Activated naive CD4-positive, alpha-beta T cell treated with anti-CD3 and anti-CD28 coated beads, Interleukin-2, amount 10 ng/mL, durations not matched to agents 7 days and 5 days (primary cell): Measurements from ENCODE around the gene AKIP1.
A peak's percentile ranks its signal among the peaks of the same experiment; 100 is the strongest.

ENCODE experiments used
- CTCF ChIA-PET: fragments of 350-600 bp; sonication (Branson Sonifier 250); formaldehyde crosslinking; loops from one replicate; lab custom pipeline; 2021; ENCODE audit warnings: antibody characterized with exemption; lab: Charles Lee
- DNase-seq: peaks from one replicate; pipeline ENCODE4 v3.0.0-alpha.2; 2020
- H3K27ac Mint-ChIP-seq: one replicate; pipeline ENCODE4 v1.8.0; 2021; ENCODE audit warnings: mild to moderate bottlenecking, moderate library complexity, mixed read lengths
- H3K27me3 Mint-ChIP-seq: one replicate; pipeline ENCODE4 v1.8.0; 2021; ENCODE audit warnings: mild to moderate bottlenecking, mixed read lengths
- H3K36me3 Mint-ChIP-seq: one replicate; pipeline ENCODE4 v1.8.0; 2021; ENCODE audit warnings: mixed read lengths
- H3K4me1 Mint-ChIP-seq: one replicate; pipeline ENCODE4 v1.8.0; 2021; ENCODE audit warnings: mixed read lengths
- H3K4me3 Mint-ChIP-seq: one replicate; pipeline ENCODE4 v1.8.0; 2021; ENCODE audit warnings: mild to moderate bottlenecking, moderate library complexity, mixed read lengths
- H3K9me3 Mint-ChIP-seq: one replicate; pipeline ENCODE4 v1.8.0; 2021; ENCODE audit warnings: mixed read lengths

The AKIP1 gene

GRCh38 chr11:8956860-8957259 is 45.9 kb downstream of the AKIP1 start:
- peaks cover 42% of the 10 kb centered on the region for H3K36me3 Mint-ChIP-seq
- H3K4me1 Mint-ChIP-seq, result peaks cover 32% of the 10 kb centered on the region
- no peaks in the 10 kb centered on the region for H3K27me3 Mint-ChIP-seq
- H3K27ac Mint-ChIP-seq, result no peak overlapping the region
- no peak overlapping the region for H3K4me3 Mint-ChIP-seq
- H3K9me3 Mint-ChIP-seq, result no peaks in the 10 kb centered on the region
- DNase-seq, result no peak
- CTCF ChIA-PET, result interaction anchor here (0.7 to 1.8 kb wide), 2 partner anchors 22 to 43 kb away, joined by 3 to 4 read pairs; no protein-coding TSS in a partner anchor

- H3K4me3 Mint-ChIP-seq, result no peak overlapping the region
- H3K27ac Mint-ChIP-seq, result no peak overlapping the region
- DNase-seq, result peak; percentile 30
- no peaks in the 10 kb centered on the region for H3K27me3 Mint-ChIP-seq
- H3K9me3 Mint-ChIP-seq, result no peaks in the 10 kb centered on the region
- CTCF ChIA-PET, result interaction anchor here (0.5 to 3.9 kb wide), 39 partner anchors 8 to 790 kb away, joined by 3 to 65 read pairs (median 4); partner anchors contain the start of gene ASCL3
- peaks cover 28% of the 10 kb centered on the region for H3K36me3 Mint-ChIP-seq
- H3K4me1 Mint-ChIP-seq, result peaks cover 43% of the 10 kb centered on the region
Measured at GRCh38 chr11:8959546-8960166, 48.7 kb downstream of the AKIP1 start.

DNA sequence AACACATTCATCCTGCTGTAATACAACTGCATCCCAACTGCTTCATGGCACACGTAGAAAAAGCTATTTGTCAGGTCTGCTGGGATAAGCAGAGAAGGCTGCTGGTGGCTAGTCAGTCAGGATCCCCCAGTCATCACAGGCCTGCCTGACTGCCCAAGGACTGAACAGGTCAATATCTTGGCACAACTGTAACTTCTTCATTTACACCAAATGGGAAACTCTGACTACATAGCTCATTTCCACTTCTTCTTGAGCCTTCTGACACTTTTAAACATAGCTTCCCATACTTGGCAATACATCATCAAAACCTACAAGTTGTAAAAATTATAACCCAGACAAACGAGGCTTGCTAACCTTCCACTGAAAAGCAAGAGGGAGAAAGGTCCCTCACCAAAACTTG is 50.4 kb downstream of the AKIP1 start:
- Mint-ChIP-seq H3K27ac (no peak overlapping the region), H3K4me3 (no peak overlapping the region), H3K27me3 (no peaks in the 10 kb centered on the region), H3K9me3 (no peaks in the 10 kb centered on the region), H3K36me3 (peaks cover 19% of the 10 kb centered on the region), H3K4me1 (peaks cover 54% of the 10 kb centered on the region)
- no peak for DNase-seq
- CTCF ChIA-PET, result interaction anchor here (1.0 to 3.9 kb wide), 5 partner anchors 12 to 394 kb away, joined by 4 to 65 read pairs (median 8); no protein-coding TSS in a partner anchor

DNA sequence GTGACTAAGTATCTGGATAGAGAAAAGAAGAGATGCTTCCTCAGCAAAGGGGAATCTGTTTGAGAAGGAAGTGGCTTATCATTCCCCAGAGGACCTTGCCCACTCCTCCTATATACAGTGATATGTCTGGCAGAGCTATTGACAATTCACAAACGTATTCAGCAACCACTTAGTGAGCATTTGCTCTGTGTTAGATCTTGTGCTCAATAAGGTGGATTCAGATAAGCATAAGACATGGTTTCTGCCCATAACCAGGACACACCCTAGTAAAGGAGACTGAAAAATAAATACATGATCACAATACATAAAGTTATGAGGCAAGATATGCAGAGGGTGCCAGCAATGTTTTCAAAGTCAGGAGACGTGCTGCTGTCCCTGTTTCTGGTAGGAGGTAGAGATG is 51.9 kb downstream of the AKIP1 start:
- CTCF ChIA-PET, result interaction anchor here (1.4 to 3.0 kb wide), 4 partner anchors 48 to 274 kb away, joined by 3 to 17 read pairs (median 8); no protein-coding TSS in a partner anchor
- no peak for DNase-seq
- peaks cover 43% of the 10 kb centered on the region for H3K4me1 Mint-ChIP-seq
- H3K9me3 Mint-ChIP-seq, result no peaks in the 10 kb centered on the region
- no peaks in the 10 kb centered on the region for H3K27me3 Mint-ChIP-seq
- H3K36me3 Mint-ChIP-seq, result peaks cover 16% of the 10 kb centered on the region
- H3K4me3 Mint-ChIP-seq, result peak overlapping the region; percentile 97
- H3K27ac Mint-ChIP-seq, result peak overlapping the region; percentile 72

DNA sequence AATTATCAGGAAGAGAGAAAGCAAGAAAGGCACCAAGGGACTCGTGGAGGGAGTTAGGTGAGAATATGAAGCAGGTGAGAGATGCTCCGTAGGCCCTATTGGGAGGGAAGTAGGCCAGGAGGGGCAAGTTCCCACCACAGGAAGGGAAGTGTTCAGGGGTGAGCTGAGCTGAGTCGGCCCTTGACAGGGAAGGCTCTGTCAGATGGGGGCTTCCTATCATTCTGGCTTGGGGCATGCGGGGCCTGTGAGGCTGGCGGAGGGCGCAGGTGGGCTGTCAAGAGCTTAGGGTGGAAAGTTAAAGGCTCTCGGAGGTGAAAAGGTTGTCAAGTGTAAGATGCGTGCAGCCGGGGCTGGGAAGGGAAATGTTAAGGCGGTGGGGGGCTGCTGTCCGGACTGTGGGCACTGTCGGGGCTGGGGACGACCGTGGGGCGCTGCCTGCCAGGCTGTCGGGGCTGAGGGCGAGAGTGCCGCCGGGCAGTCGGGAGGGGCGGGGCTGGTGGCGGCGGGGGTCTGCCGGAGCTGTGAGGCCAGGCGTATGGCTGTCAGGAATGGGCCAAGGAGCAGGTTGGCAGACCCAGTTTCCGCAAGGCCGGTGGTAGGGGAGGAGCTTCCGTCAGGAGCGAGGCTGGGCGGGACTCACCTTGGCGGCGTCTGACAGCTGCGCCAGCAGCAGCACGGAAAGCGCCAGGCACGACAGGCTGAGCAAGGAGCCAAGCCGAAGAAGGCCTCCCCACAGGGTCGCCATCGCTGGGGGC is 52.8 kb downstream of the AKIP1 start:
- CTCF ChIA-PET, result interaction anchor here (1.3 to 3.0 kb wide), 5 partner anchors 48 to 275 kb away, joined by 3 to 17 read pairs (median 4); no protein-coding TSS in a partner anchor
- H3K27ac Mint-ChIP-seq, result peak overlapping the region; percentile 95
- peaks cover 16% of the 10 kb centered on the region for H3K36me3 Mint-ChIP-seq
- peak overlapping the region; percentile 97 for H3K4me3 Mint-ChIP-seq
- peak; percentile 90 for DNase-seq
- no peaks in the 10 kb centered on the region for H3K9me3 Mint-ChIP-seq
- H3K27me3 Mint-ChIP-seq, result no peaks in the 10 kb centered on the region
- peaks cover 43% of the 10 kb centered on the region for H3K4me1 Mint-ChIP-seq

DNA sequence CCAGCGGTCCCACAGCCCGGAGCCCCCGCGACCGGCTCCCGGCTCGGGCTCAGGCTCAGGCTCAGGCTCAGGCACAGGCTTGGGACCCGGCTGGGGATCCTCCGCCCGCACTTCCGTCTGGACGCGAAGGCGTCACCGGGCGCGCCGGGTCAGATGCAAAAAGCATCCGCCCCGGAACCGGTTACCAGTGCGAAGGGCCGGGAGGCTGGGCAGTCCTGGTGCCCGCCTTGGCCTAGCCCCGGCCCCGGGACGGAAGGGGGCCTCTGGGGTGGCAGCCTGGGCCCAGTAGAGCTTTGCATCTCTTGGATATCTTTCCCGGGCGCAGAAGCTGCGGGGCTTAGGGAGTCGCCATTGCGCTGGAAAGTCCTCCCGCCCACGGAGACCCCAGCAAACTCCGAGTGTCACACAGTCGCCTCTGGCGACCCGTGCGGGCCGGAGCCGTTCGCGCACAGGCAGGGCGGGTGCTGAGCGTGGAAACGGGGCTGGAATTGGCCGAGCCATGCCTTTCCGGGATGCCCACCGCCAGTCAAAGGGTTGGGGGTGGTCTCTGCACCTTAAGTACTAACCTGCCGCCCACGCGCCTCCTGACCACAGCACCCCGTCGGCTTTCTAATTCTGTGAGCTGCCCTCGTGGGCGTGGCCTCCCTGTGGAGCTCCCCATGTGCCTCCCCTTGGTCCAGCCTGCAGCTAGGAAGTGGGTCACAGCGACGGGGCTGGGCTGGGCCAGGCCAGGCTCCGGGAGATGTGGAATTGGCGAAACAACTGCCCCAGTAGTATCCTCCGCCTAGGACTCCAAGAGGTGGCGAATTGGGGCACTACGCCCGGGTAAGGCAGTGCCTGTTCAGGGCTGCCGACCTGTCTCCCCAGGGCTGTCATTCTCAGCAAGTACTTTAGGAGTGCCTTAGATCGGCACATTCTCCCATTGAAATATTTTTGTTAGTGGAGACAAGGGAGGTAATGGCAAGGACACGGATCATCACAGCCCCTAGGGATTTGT is 53.6 kb downstream of the AKIP1 start, which contains the start of gene TMEM9B:
Gene TMEM9B (minus strand): TSS at position 119 of the 997 bp plus-strand sequence. CDS start 129 bp downstream, outside the sequence.
- CTCF ChIA-PET, result interaction anchor here (1.3 to 3.0 kb wide), 5 partner anchors 49 to 276 kb away, joined by 3 to 17 read pairs (median 4); no protein-coding TSS in a partner anchor
- Mint-ChIP-seq H3K27me3 (no peaks in the 10 kb centered on the region), H3K4me3 (peak within 1 kb of the TSS; percentile 97), H3K9me3 (no peaks in the 10 kb centered on the region), H3K36me3 (peaks cover 17% of the 10 kb centered on the region), H3K4me1 (peaks cover 36% of the 10 kb centered on the region), H3K27ac (peak within 1 kb of the TSS; percentile 95)
- peak; percentile 88 for DNase-seq

- Mint-ChIP-seq H3K27ac (no peak overlapping the region), H3K4me3 (no peak overlapping the region), H3K4me1 (peaks cover 25% of the 10 kb centered on the region), H3K9me3 (no peaks in the 10 kb centered on the region), H3K36me3 (peaks cover 10% of the 10 kb centered on the region), H3K27me3 (no peaks in the 10 kb centered on the region)
- CTCF ChIA-PET, result no interaction called here
- no peak for DNase-seq
Measured at GRCh38 chr11:8967184-8967583, 56.2 kb downstream of the AKIP1 start.
